Memory B cell (primary cell): ENCODE results near the gene SMIM41.
A peak's percentile ranks its signal among the peaks of the same experiment; 100 is the strongest.

ENCODE experiments used
- ATAC-seq: fragments of 150-1000 bp; cut with Tn5 transposase; 2 replicates; pipeline ENCODE4 v1.10.0; 2021; ENCODE audit warnings: low read depth, mild to moderate bottlenecking, moderate library complexity
- DNase-seq, 2 donors: peaks; one replicate each; pipeline ENCODE4 v3.0.0; 2022; ENCODE audit warnings: low spot score in 2 of 2
- H3K27ac Mint-ChIP-seq: one replicate; pipeline ENCODE4 v1.8.0; 2022; ENCODE audit warnings: mild to moderate bottlenecking, moderate library complexity, mixed read lengths
- H3K27me3 Mint-ChIP-seq: one replicate; pipeline ENCODE4 v1.8.0; 2022; ENCODE audit warnings: mixed read lengths
- H3K36me3 Mint-ChIP-seq: one replicate; pipeline ENCODE4 v1.8.0; 2022; ENCODE audit warnings: mild to moderate bottlenecking, mixed read lengths
- H3K4me1 Mint-ChIP-seq: one replicate; pipeline ENCODE4 v1.8.0; 2022; ENCODE audit warnings: mixed read lengths
- H3K4me3 Mint-ChIP-seq: one replicate; pipeline ENCODE4 v1.8.0; 2022; ENCODE audit warnings: mild to moderate bottlenecking, moderate library complexity, mixed read lengths
- H3K9me3 Mint-ChIP-seq: one replicate; pipeline ENCODE4 v1.8.0; 2022; ENCODE audit warnings: mixed read lengths

Gene SMIM41

GRCh38 chr12:52082988-52083637 lies 3.6 kb downstream of the SMIM41 start:
- ATAC-seq, result peak; percentile 36
- Mint-ChIP-seq H3K27ac (peak overlapping the region; percentile 26), H3K27me3 (peaks cover 7% of the 10 kb centered on the region), H3K36me3 (no peaks in the 10 kb centered on the region), H3K4me1 (peaks cover 20% of the 10 kb centered on the region), H3K9me3 (no peaks in the 10 kb centered on the region), H3K4me3 (peak overlapping the region; percentile 49)
- peak; percentile 69 to 70 for DNase-seq

- Mint-ChIP-seq H3K4me1 (peaks cover 24% of the 10 kb centered on the region), H3K9me3 (no peaks in the 10 kb centered on the region), H3K27ac (peak overlapping the region; percentile 26), H3K27me3 (peaks cover 9% of the 10 kb centered on the region), H3K4me3 (no peak overlapping the region), H3K36me3 (no peaks in the 10 kb centered on the region)
- no peak for DNase-seq
- no peak for ATAC-seq
These were observed 4.1 kb downstream of the SMIM41 start for GRCh38 chr12:52083638-52083996.

GRCh38 chr12:52084491-52085231 lies 5.2 kb downstream of the SMIM41 start:
- H3K4me1 Mint-ChIP-seq, result peaks cover 27% of the 10 kb centered on the region
- no peak for DNase-seq

GRCh38 chr12:52085682-52086180 lies 6.2 kb downstream of the SMIM41 start:
- peaks cover 24% of the 10 kb centered on the region for H3K4me1 Mint-ChIP-seq
- peaks cover 15% of the 10 kb centered on the region for H3K27me3 Mint-ChIP-seq
- H3K27ac Mint-ChIP-seq, result no peak overlapping the region
- ATAC-seq, result no peak
- no peaks in the 10 kb centered on the region for H3K9me3 Mint-ChIP-seq
- no peaks in the 10 kb centered on the region for H3K36me3 Mint-ChIP-seq
- no peak for DNase-seq
- no peak overlapping the region for H3K4me3 Mint-ChIP-seq

More at GRCh38 chr12:52084491-52085231, 5.2 kb downstream of the SMIM41 start:
- no peaks in the 10 kb centered on the region for H3K9me3 Mint-ChIP-seq
- H3K27ac Mint-ChIP-seq, result no peak overlapping the region
- H3K36me3 Mint-ChIP-seq, result no peaks in the 10 kb centered on the region
- no peak overlapping the region for H3K4me3 Mint-ChIP-seq
- peaks cover 12% of the 10 kb centered on the region for H3K27me3 Mint-ChIP-seq
- no peak for ATAC-seq

GRCh38 chr12:52086366-52086765 lies 6.9 kb downstream of the SMIM41 start:
- no peaks in the 10 kb centered on the region for H3K9me3 Mint-ChIP-seq
- H3K27ac Mint-ChIP-seq, result no peak overlapping the region

GRCh38 chr12:52086944-52087835 lies 7.7 kb downstream of the SMIM41 start:
- Mint-ChIP-seq H3K4me1 (peaks cover 16% of the 10 kb centered on the region), H3K27me3 (peaks cover 21% of the 10 kb centered on the region), H3K27ac (no peak overlapping the region), H3K9me3 (no peaks in the 10 kb centered on the region), H3K36me3 (no peaks in the 10 kb centered on the region), H3K4me3 (no peak overlapping the region)
- no peak for ATAC-seq
- no peak for DNase-seq

More at GRCh38 chr12:52086366-52086765, 6.9 kb downstream of the SMIM41 start:
- peaks cover 24% of the 10 kb centered on the region for H3K4me1 Mint-ChIP-seq
- H3K36me3 Mint-ChIP-seq, result no peaks in the 10 kb centered on the region
- ATAC-seq, result no peak
- DNase-seq, result no peak
- H3K27me3 Mint-ChIP-seq, result peaks cover 18% of the 10 kb centered on the region
- H3K4me3 Mint-ChIP-seq, result no peak overlapping the region

GRCh38 chr12:52087961-52088820 lies 8.7 kb downstream of the SMIM41 start:
- Mint-ChIP-seq H3K9me3 (no peaks in the 10 kb centered on the region), H3K27ac (no peak overlapping the region), H3K4me3 (no peak overlapping the region), H3K4me1 (peaks cover 13% of the 10 kb centered on the region), H3K27me3 (peaks cover 21% of the 10 kb centered on the region), H3K36me3 (no peaks in the 10 kb centered on the region)
- peak; percentile 97 for ATAC-seq
- DNase-seq, result peak; percentile 41 to 44

- no peaks in the 10 kb centered on the region for H3K9me3 Mint-ChIP-seq
- ATAC-seq (no peak), DNase-seq (no peak)
- no peak overlapping the region for H3K4me3 Mint-ChIP-seq
- H3K36me3 Mint-ChIP-seq, result no peaks in the 10 kb centered on the region
- H3K27ac Mint-ChIP-seq, result no peak overlapping the region
- H3K4me1 Mint-ChIP-seq, result peaks cover 11% of the 10 kb centered on the region
- peaks cover 22% of the 10 kb centered on the region for H3K27me3 Mint-ChIP-seq
These were observed 10.0 kb downstream of the SMIM41 start for GRCh38 chr12:52089491-52089890.

- H3K4me3 Mint-ChIP-seq, result no peak overlapping the region
- no peaks in the 10 kb centered on the region for H3K36me3 Mint-ChIP-seq
- ATAC-seq, result no peak
- no peaks in the 10 kb centered on the region for H3K9me3 Mint-ChIP-seq
- DNase-seq, result no peak
- H3K27ac Mint-ChIP-seq, result no peak overlapping the region
- H3K27me3 Mint-ChIP-seq, result peaks cover 24% of the 10 kb centered on the region
- H3K4me1 Mint-ChIP-seq, result peaks cover 11% of the 10 kb centered on the region
These were observed 10.8 kb downstream of the SMIM41 start for GRCh38 chr12:52090291-52090690.

- no peak for DNase-seq
- Mint-ChIP-seq H3K4me3 (no peak overlapping the region), H3K4me1 (peaks cover 11% of the 10 kb centered on the region), H3K27ac (no peak overlapping the region), H3K9me3 (no peaks in the 10 kb centered on the region), H3K27me3 (peaks cover 28% of the 10 kb centered on the region), H3K36me3 (no peaks in the 10 kb centered on the region)
- ATAC-seq, result no peak
These were observed 11.6 kb downstream of the SMIM41 start for GRCh38 chr12:52091061-52091460.

- no peak for ATAC-seq
- Mint-ChIP-seq H3K27me3 (peaks cover 28% of the 10 kb centered on the region), H3K4me3 (no peak overlapping the region), H3K36me3 (no peaks in the 10 kb centered on the region), H3K4me1 (peaks cover 11% of the 10 kb centered on the region), H3K9me3 (no peaks in the 10 kb centered on the region), H3K27ac (no peak overlapping the region)
- DNase-seq, result no peak
These were observed 12.4 kb downstream of the SMIM41 start for GRCh38 chr12:52091869-52092268.

- Mint-ChIP-seq H3K36me3 (no peaks in the 10 kb centered on the region), H3K27ac (no peak overlapping the region), H3K27me3 (peaks cover 28% of the 10 kb centered on the region), H3K4me1 (peaks cover 5% of the 10 kb centered on the region), H3K4me3 (no peak overlapping the region), H3K9me3 (no peaks in the 10 kb centered on the region)
- DNase-seq (no peak), ATAC-seq (no peak)
These were observed 13.8 kb downstream of the SMIM41 start for GRCh38 chr12:52093346-52093745.

GRCh38 chr12:52096332-52097044 lies 17.0 kb downstream of the SMIM41 start:
- Mint-ChIP-seq H3K9me3 (no peaks in the 10 kb centered on the region), H3K27ac (no peak overlapping the region), H3K27me3 (peaks cover 24% of the 10 kb centered on the region), H3K4me1 (no peaks in the 10 kb centered on the region), H3K36me3 (no peaks in the 10 kb centered on the region), H3K4me3 (no peak overlapping the region)
- ATAC-seq, result no peak
- DNase-seq, result no peak
